NCI-H187 treated with DMSO at 0.1 percent for 48 hours (cell line): Measurements from ENCODE around the gene WDR27.
"Not testable (repeated sequence)": the region's sequence is repeated elsewhere in the genome, so short reads cannot be mapped to it uniquely, and the experiment has no call there.

Experiments
- DNase-seq: peaks from one replicate; lab custom pipeline; 2025; lab: John Stamatoyannopoulos, UW

WDR27 gene

GRCh38 chr6:169518451-169518850 is 183.4 kb downstream of the WDR27 start:
- no peak for DNase-seq

- no peak for DNase-seq
These were observed 188.2 kb downstream of the WDR27 start for GRCh38 chr6:169513478-169514193.

- DNase-seq = not testable (repeated sequence)
These were observed 190.0 kb downstream of the WDR27 start for GRCh38 chr6:169511785-169512184.

GRCh38 chr6:169510871-169511270 is 191.0 kb downstream of the WDR27 start:
- DNase-seq = no peak

GRCh38 chr6:169508452-169508851 is 193.4 kb downstream of the WDR27 start:
- no peak for DNase-seq

- no peak for DNase-seq
These were observed 198.2 kb downstream of the WDR27 start for GRCh38 chr6:169503422-169504152.

GRCh38 chr6:169502445-169502844 is 199.4 kb downstream of the WDR27 start:
- no peak for DNase-seq

- DNase-seq = no peak
These were observed 200.0 kb downstream of the WDR27 start for GRCh38 chr6:169501777-169502313.

GRCh38 chr6:169501128-169501527 is 200.7 kb downstream of the WDR27 start:
- no peak for DNase-seq

- no peak for DNase-seq
These were observed 201.1 kb downstream of the WDR27 start for GRCh38 chr6:169500688-169501087.

- no peak for DNase-seq
These were observed 202.0 kb downstream of the WDR27 start for GRCh38 chr6:169499848-169500247.

- DNase-seq = no peak
These were observed 202.8 kb downstream of the WDR27 start for GRCh38 chr6:169498916-169499513.

GRCh38 chr6:169495601-169496000 is 206.2 kb downstream of the WDR27 start:
- no peak for DNase-seq

- DNase-seq = no peak
These were observed 207.8 kb downstream of the WDR27 start for GRCh38 chr6:169494038-169494437.

GRCh38 chr6:169491482-169491881 is 210.3 kb downstream of the WDR27 start:
- no peak for DNase-seq

GRCh38 chr6:169490830-169491229 is 211.0 kb downstream of the WDR27 start:
- no peak for DNase-seq

- no peak for DNase-seq
These were observed 211.6 kb downstream of the WDR27 start for GRCh38 chr6:169490246-169490641.

GRCh38 chr6:169489563-169490245 is 212.1 kb downstream of the WDR27 start:
- DNase-seq = no peak

GRCh38 chr6:169487579-169488436 is 214.0 kb downstream of the WDR27 start:
- no peak for DNase-seq

GRCh38 chr6:169479783-169480495 is 221.9 kb downstream of the WDR27 start:
- no peak for DNase-seq

- DNase-seq = no peak
These were observed 227.5 kb downstream of the WDR27 start for GRCh38 chr6:169474362-169474761.
